Ishikawa (cell line): ENCODE data around the gene MAGI2.

Source experiments
- CEBPB ChIP-seq: IDR thresholded peaks from 2 replicates; pipeline ENCODE4 v1.6.1; 2012
- CREB1 ChIP-seq: IDR thresholded peaks from 2 replicates; pipeline ENCODE4 v1.6.1; 2012; ENCODE audit warnings: low read depth
- EGR1 ChIP-seq: IDR thresholded peaks from 2 replicates; pipeline ENCODE4 v1.6.1; 2012
- EP300 ChIP-seq: IDR thresholded peaks from 2 replicates; pipeline ENCODE4 v1.6.1; 2012; ENCODE audit warnings: borderline replicate concordance
- FOXM1 ChIP-seq: IDR thresholded peaks from 2 replicates; pipeline ENCODE4 v1.6.1; 2012; ENCODE audit warnings: low read depth, borderline replicate concordance
- MAX ChIP-seq: IDR thresholded peaks from 2 replicates; pipeline ENCODE4 v1.6.1; 2012
- NFIC ChIP-seq: IDR thresholded peaks from 2 replicates; pipeline ENCODE4 v1.6.1; 2012
- RAD21 ChIP-seq: IDR thresholded peaks from 2 replicates; pipeline ENCODE4 v1.6.1; 2012; ENCODE audit warnings: low read depth
- TAF1 ChIP-seq: IDR thresholded peaks from 2 replicates; pipeline ENCODE4 v1.6.1; 2012; ENCODE audit warnings: low read depth, mild to moderate bottlenecking
- TCF12 ChIP-seq: IDR thresholded peaks from 2 replicates; pipeline ENCODE4 v1.6.1; 2012; ENCODE audit warnings: low read depth
- TEAD4 ChIP-seq: IDR thresholded peaks from 2 replicates; pipeline ENCODE4 v1.6.1; 2012
- USF1 ChIP-seq: IDR thresholded peaks from 2 replicates; pipeline ENCODE4 v1.6.1; 2012
- YY1 ChIP-seq: IDR thresholded peaks from 2 replicates; pipeline ENCODE4 v1.6.1; 2012; ENCODE audit warnings: low read depth
- ZBTB7A ChIP-seq: IDR thresholded peaks from 2 replicates; pipeline ENCODE4 v1.6.1; 2012; ENCODE audit warnings: low read depth
- TF ChIP-seq, protein P1 (sequence below): IDR thresholded peaks from 2 replicates; pipeline ENCODE4 v1.6.1; 2012; ENCODE audit warnings: low read depth, mild to moderate bottlenecking

The MAGI2 gene

DNA sequence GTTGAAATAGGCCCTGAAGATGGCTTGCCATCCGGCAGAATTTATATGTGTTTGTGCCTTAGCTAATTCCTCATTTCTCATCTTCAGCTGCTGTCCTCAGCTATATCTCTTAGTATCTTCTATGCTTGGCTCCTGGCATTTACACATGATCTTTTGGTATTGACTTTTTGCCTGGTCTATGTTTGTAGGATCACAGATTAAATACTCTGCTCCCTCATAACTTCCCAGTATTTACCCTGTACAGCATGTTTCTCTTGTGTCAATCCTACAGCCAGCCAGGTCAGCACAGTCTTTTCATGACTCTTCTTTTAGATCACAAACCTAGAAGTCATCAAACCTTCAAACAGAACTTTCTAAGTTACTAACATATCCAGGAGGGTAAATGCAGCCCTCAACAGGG, 743.8 kb downstream of the MAGI2 start:
- TF ChIP-seq CEBPB (no peak), CREB1 (no peak), MAX (no peak), ZBTB7A (no peak), RAD21 (no peak), TAF1 (no peak), YY1 (no peak), NFIC (no peak), TEAD4 (no peak), EGR1 (no peak), TCF12 (no peak), USF1 (no peak), FOXM1 (no peak), EP300 (no peak)
- TF ChIP-seq, protein P1, sequence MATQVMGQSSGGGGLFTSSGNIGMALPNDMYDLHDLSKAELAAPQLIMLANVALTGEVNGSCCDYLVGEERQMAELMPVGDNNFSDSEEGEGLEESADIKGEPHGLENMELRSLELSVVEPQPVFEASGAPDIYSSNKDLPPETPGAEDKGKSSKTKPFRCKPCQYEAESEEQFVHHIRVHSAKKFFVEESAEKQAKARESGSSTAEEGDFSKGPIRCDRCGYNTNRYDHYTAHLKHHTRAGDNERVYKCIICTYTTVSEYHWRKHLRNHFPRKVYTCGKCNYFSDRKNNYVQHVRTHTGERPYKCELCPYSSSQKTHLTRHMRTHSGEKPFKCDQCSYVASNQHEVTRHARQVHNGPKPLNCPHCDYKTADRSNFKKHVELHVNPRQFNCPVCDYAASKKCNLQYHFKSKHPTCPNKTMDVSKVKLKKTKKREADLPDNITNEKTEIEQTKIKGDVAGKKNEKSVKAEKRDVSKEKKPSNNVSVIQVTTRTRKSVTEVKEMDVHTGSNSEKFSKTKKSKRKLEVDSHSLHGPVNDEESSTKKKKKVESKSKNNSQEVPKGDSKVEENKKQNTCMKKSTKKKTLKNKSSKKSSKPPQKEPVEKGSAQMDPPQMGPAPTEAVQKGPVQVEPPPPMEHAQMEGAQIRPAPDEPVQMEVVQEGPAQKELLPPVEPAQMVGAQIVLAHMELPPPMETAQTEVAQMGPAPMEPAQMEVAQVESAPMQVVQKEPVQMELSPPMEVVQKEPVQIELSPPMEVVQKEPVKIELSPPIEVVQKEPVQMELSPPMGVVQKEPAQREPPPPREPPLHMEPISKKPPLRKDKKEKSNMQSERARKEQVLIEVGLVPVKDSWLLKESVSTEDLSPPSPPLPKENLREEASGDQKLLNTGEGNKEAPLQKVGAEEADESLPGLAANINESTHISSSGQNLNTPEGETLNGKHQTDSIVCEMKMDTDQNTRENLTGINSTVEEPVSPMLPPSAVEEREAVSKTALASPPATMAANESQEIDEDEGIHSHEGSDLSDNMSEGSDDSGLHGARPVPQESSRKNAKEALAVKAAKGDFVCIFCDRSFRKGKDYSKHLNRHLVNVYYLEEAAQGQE = no peak

- TF ChIP-seq YY1 (no peak), TAF1 (no peak), USF1 (no peak), MAX (no peak), ZBTB7A (no peak), EGR1 (no peak), EP300 (no peak), CREB1 (no peak), FOXM1 (no peak), CEBPB (no peak), NFIC (no peak), TEAD4 (no peak), TCF12 (no peak)
- TF ChIP-seq, protein P1 = no peak
Observed at GRCh38 chr7:78704504-78704903, 749.0 kb downstream of the MAGI2 start.

GRCh38 chr7:78703391-78703790, 750.1 kb downstream of the MAGI2 start:
- TF ChIP-seq NFIC (no peak), EP300 (no peak), TEAD4 (no peak), YY1 (no peak), CEBPB (no peak), RAD21 (no peak), ZBTB7A (no peak), CREB1 (no peak), USF1 (no peak), MAX (no peak), TAF1 (no peak), FOXM1 (no peak), EGR1 (no peak), TCF12 (no peak)
- TF ChIP-seq, protein P1 = no peak

DNA sequence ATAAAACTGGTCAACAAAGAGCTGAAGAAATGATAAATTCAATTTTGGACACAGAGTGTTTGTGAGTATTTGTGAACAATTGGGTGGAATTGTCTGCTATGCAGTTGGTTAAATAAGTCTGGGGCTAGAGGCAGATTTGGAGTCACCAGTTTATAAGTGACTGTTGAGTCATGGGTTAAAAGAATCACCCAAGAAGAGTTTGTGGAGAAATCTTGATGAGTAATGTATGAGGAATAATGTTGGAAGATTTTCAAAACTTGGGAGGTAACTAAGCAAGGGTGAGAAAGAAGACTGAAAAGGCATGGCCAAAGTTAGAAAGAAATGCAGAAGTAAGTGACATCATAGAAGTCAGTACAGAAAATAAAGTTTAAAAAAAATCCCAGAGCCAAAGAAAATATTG, 750.7 kb downstream of the MAGI2 start:
- TF ChIP-seq, protein P1 = no peak
- TF ChIP-seq FOXM1 = no peak
- TF ChIP-seq CREB1 = no peak
- TF ChIP-seq CEBPB = no peak
- TF ChIP-seq ZBTB7A = no peak
- no peak for TF ChIP-seq NFIC
- TF ChIP-seq TAF1 = no peak
- no peak for TF ChIP-seq USF1
- no peak for TF ChIP-seq EGR1
- no peak for TF ChIP-seq TCF12
- TF ChIP-seq RAD21 = no peak
- no peak for TF ChIP-seq YY1
- TF ChIP-seq MAX = no peak
- TF ChIP-seq TEAD4 = no peak
- no peak for TF ChIP-seq EP300
